ENCODE measurements around the gene CPNE2.
"Not testable (repeated sequence)": the region's sequence is repeated elsewhere in the genome, so short reads cannot be mapped to it uniquely, and the experiment has no call there.

The CPNE2 gene

GRCh38 chr16:57069053-57069452 is 23.3 kb upstream of the CPNE2 start:
- no peaks in the 10 kb centered on the region for H3K4me1 ChIP-seq (ENCODE audit: control insufficient read depth in 2 of 2, insufficient read depth in 2 of 2, low read length in 2 of 2)
- no peak overlapping the region for H3K4me3 ChIP-seq (ENCODE audit: low read length in 2 of 2)
- H3K9me3 ChIP-seq (ENCODE audit: control insufficient read depth in 2 of 2, low read length in 2 of 2) = no peaks in the 10 kb centered on the region
- H3K9ac ChIP-seq (ENCODE audit: low read depth in 1 of 2, low read length in 2 of 2) = no peak overlapping the region
- peaks cover 13 to 18% of the 10 kb centered on the region in 2 donors for H3K36me3 ChIP-seq (ENCODE audit: control insufficient read depth in 2 of 2, insufficient read depth in 2 of 2, low read length in 2 of 2)
- H3K27ac ChIP-seq (ENCODE audit: low read depth in 2 of 2, low read length in 2 of 2) = no peak overlapping the region
- no peaks in the 10 kb centered on the region for H3K27me3 ChIP-seq (ENCODE audit: control insufficient read depth in 2 of 2, insufficient read depth in 2 of 2, low read length in 2 of 2)

- Histone ChIP-seq H3K27me3 (ENCODE audit: control insufficient read depth in 2 of 2, insufficient read depth in 2 of 2, low read length in 2 of 2) (no peaks in the 10 kb centered on the region), H3K9me3 (ENCODE audit: control insufficient read depth in 2 of 2, low read length in 2 of 2) (no peaks in the 10 kb centered on the region), H3K9ac (ENCODE audit: low read depth in 1 of 2, low read length in 2 of 2) (no peak overlapping the region), H3K4me1 (ENCODE audit: control insufficient read depth in 2 of 2, insufficient read depth in 2 of 2, low read length in 2 of 2) (no peaks in the 10 kb centered on the region), H3K27ac (ENCODE audit: low read depth in 2 of 2, low read length in 2 of 2) (no peak overlapping the region), H3K36me3 (ENCODE audit: control insufficient read depth in 2 of 2, insufficient read depth in 2 of 2, low read length in 2 of 2) (peaks cover 18 to 19% of the 10 kb centered on the region in 2 donors), H3K4me3 (ENCODE audit: low read length in 2 of 2) (no peak overlapping the region)
These were observed 22.6 kb upstream of the CPNE2 start for GRCh38 chr16:57069635-57070370.

GRCh38 chr16:57070424-57070823 is 22.0 kb upstream of the CPNE2 start:
- Histone ChIP-seq H3K27ac (ENCODE audit: low read depth in 2 of 2, low read length in 2 of 2) (no peak overlapping the region), H3K27me3 (ENCODE audit: control insufficient read depth in 2 of 2, insufficient read depth in 2 of 2, low read length in 2 of 2) (no peaks in the 10 kb centered on the region), H3K9ac (ENCODE audit: low read depth in 1 of 2, low read length in 2 of 2) (no peak overlapping the region), H3K36me3 (ENCODE audit: control insufficient read depth in 2 of 2, insufficient read depth in 2 of 2, low read length in 2 of 2) (peaks cover 18 to 22% of the 10 kb centered on the region in 2 donors), H3K4me1 (ENCODE audit: control insufficient read depth in 2 of 2, insufficient read depth in 2 of 2, low read length in 2 of 2) (no peaks in the 10 kb centered on the region), H3K9me3 (ENCODE audit: control insufficient read depth in 2 of 2, low read length in 2 of 2) (no peaks in the 10 kb centered on the region), H3K4me3 (ENCODE audit: low read length in 2 of 2) (no peak overlapping the region)

- not testable (repeated sequence) for H3K4me3 ChIP-seq (ENCODE audit: low read length in 2 of 2); H3K9ac ChIP-seq (ENCODE audit: low read depth in 1 of 2, low read length in 2 of 2); H3K9me3 ChIP-seq (ENCODE audit: control insufficient read depth in 2 of 2, low read length in 2 of 2); H3K27ac ChIP-seq (ENCODE audit: low read depth in 2 of 2, low read length in 2 of 2); H3K27me3 ChIP-seq (ENCODE audit: control insufficient read depth in 2 of 2, insufficient read depth in 2 of 2, low read length in 2 of 2); H3K4me1 ChIP-seq (ENCODE audit: control insufficient read depth in 2 of 2, insufficient read depth in 2 of 2, low read length in 2 of 2)
- peaks cover 18 to 22% of the 10 kb centered on the region in 2 donors for H3K36me3 ChIP-seq (ENCODE audit: control insufficient read depth in 2 of 2, insufficient read depth in 2 of 2, low read length in 2 of 2)
These were observed 21.2 kb upstream of the CPNE2 start for GRCh38 chr16:57071081-57071732.

- H3K9me3 ChIP-seq (ENCODE audit: control insufficient read depth in 2 of 2, low read length in 2 of 2) = no peaks in the 10 kb centered on the region
- H3K4me1 ChIP-seq (ENCODE audit: control insufficient read depth in 2 of 2, insufficient read depth in 2 of 2, low read length in 2 of 2) = no peaks in the 10 kb centered on the region
- H3K36me3 ChIP-seq (ENCODE audit: control insufficient read depth in 2 of 2, insufficient read depth in 2 of 2, low read length in 2 of 2) = peaks cover 23 to 25% of the 10 kb centered on the region in 2 donors
- no peaks in the 10 kb centered on the region for H3K27me3 ChIP-seq (ENCODE audit: control insufficient read depth in 2 of 2, insufficient read depth in 2 of 2, low read length in 2 of 2)
- H3K27ac ChIP-seq (ENCODE audit: low read depth in 2 of 2, low read length in 2 of 2) = no peak overlapping the region
- H3K4me3 ChIP-seq (ENCODE audit: low read length in 2 of 2) = no peak overlapping the region
- H3K9ac ChIP-seq (ENCODE audit: low read depth in 1 of 2, low read length in 2 of 2) = no peak overlapping the region
These were observed 20.4 kb upstream of the CPNE2 start for GRCh38 chr16:57071831-57072582.

- Histone ChIP-seq H3K36me3 (ENCODE audit: control insufficient read depth in 2 of 2, insufficient read depth in 2 of 2, low read length in 2 of 2) (peaks cover 21 to 26% of the 10 kb centered on the region in 2 donors), H3K9me3 (ENCODE audit: control insufficient read depth in 2 of 2, low read length in 2 of 2) (no peaks in the 10 kb centered on the region), H3K4me3 (ENCODE audit: low read length in 2 of 2) (no peak overlapping the region), H3K9ac (ENCODE audit: low read depth in 1 of 2, low read length in 2 of 2) (no peak overlapping the region), H3K4me1 (ENCODE audit: control insufficient read depth in 2 of 2, insufficient read depth in 2 of 2, low read length in 2 of 2) (no peaks in the 10 kb centered on the region), H3K27ac (ENCODE audit: low read depth in 2 of 2, low read length in 2 of 2) (no peak overlapping the region), H3K27me3 (ENCODE audit: control insufficient read depth in 2 of 2, insufficient read depth in 2 of 2, low read length in 2 of 2) (no peaks in the 10 kb centered on the region)
These were observed 19.6 kb upstream of the CPNE2 start for GRCh38 chr16:57072616-57073275.

- Histone ChIP-seq H3K36me3 (ENCODE audit: control insufficient read depth in 2 of 2, insufficient read depth in 2 of 2, low read length in 2 of 2) (peaks cover 19 to 37% of the 10 kb centered on the region in 2 donors), H3K9ac (ENCODE audit: low read depth in 1 of 2, low read length in 2 of 2) (no peak overlapping the region), H3K27me3 (ENCODE audit: control insufficient read depth in 2 of 2, insufficient read depth in 2 of 2, low read length in 2 of 2) (no peaks in the 10 kb centered on the region), H3K4me1 (ENCODE audit: control insufficient read depth in 2 of 2, insufficient read depth in 2 of 2, low read length in 2 of 2) (no peaks in the 10 kb centered on the region), H3K4me3 (ENCODE audit: low read length in 2 of 2) (no peak overlapping the region), H3K27ac (ENCODE audit: low read depth in 2 of 2, low read length in 2 of 2) (no peak overlapping the region), H3K9me3 (ENCODE audit: control insufficient read depth in 2 of 2, low read length in 2 of 2) (no peaks in the 10 kb centered on the region)
These were observed 14.7 kb upstream of the CPNE2 start for GRCh38 chr16:57077714-57078113.

GRCh38 chr16:57081744-57082143 is 10.6 kb upstream of the CPNE2 start:
- Histone ChIP-seq H3K4me1 (ENCODE audit: control insufficient read depth in 2 of 2, insufficient read depth in 2 of 2, low read length in 2 of 2) (peaks cover 0 to 9% of the 10 kb centered on the region in 2 donors), H3K27me3 (ENCODE audit: control insufficient read depth in 2 of 2, insufficient read depth in 2 of 2, low read length in 2 of 2) (no peaks in the 10 kb centered on the region), H3K9ac (ENCODE audit: low read depth in 1 of 2, low read length in 2 of 2) (no peak overlapping the region), H3K4me3 (ENCODE audit: low read length in 2 of 2) (no peak overlapping the region), H3K9me3 (ENCODE audit: control insufficient read depth in 2 of 2, low read length in 2 of 2) (no peaks in the 10 kb centered on the region), H3K36me3 (ENCODE audit: control insufficient read depth in 2 of 2, insufficient read depth in 2 of 2, low read length in 2 of 2) (peaks cover 16 to 20% of the 10 kb centered on the region in 2 donors), H3K27ac (ENCODE audit: low read depth in 2 of 2, low read length in 2 of 2) (no peak overlapping the region)

GRCh38 chr16:57082664-57083063 is 9.7 kb upstream of the CPNE2 start:
- Histone ChIP-seq H3K9me3 (ENCODE audit: control insufficient read depth in 2 of 2, low read length in 2 of 2) (no peaks in the 10 kb centered on the region), H3K4me3 (ENCODE audit: low read length in 2 of 2) (no peak overlapping the region), H3K4me1 (ENCODE audit: control insufficient read depth in 2 of 2, insufficient read depth in 2 of 2, low read length in 2 of 2) (peaks cover 0 to 9% of the 10 kb centered on the region in 2 donors), H3K27ac (ENCODE audit: low read depth in 2 of 2, low read length in 2 of 2) (no peak overlapping the region), H3K9ac (ENCODE audit: low read depth in 1 of 2, low read length in 2 of 2) (no peak overlapping the region), H3K36me3 (ENCODE audit: control insufficient read depth in 2 of 2, insufficient read depth in 2 of 2, low read length in 2 of 2) (peaks cover 9 to 15% of the 10 kb centered on the region in 2 donors), H3K27me3 (ENCODE audit: control insufficient read depth in 2 of 2, insufficient read depth in 2 of 2, low read length in 2 of 2) (no peaks in the 10 kb centered on the region)

All from mucosa of rectum (tissue), 2 donors.